ENCODE results near the gene UTF1. TPM values are rescaled to one million over a fixed set of nuclear protein-coding genes. Genes with fewer than 3 reads are reported as not detected.

The UTF1 gene
- total and polyA plus RNA-seq, 9 of the 15 experiments (the other 6 are each of a cell fraction or from before 2014, with no cell fraction given), result 0.35 to 0.46 TPM; not detected in 7

- no peak for TF ChIP-seq ZFP91 (CRISPR knock-in tag; IDR thresholded peaks at IDR 0.05)
- TF ChIP-seq ZZZ3 (IDR thresholded peaks at IDR 0.05), result no peak
- no peak for TF ChIP-seq EP300 (IDR thresholded peaks at IDR 0.05; ENCODE audit: low read length)
- peak; percentile 53 for TF ChIP-seq FIP1L1 (IDR thresholded peaks at IDR 0.05; ENCODE audit: low read depth, low read length, poor library complexity, severe bottlenecking)
- no peak for TF ChIP-seq SFPQ (IDR thresholded peaks at IDR 0.05; ENCODE audit: low read depth, low read length)
- no peak for TF ChIP-seq NEUROD1 (IDR thresholded peaks at IDR 0.05; ENCODE audit: borderline replicate concordance, low read depth, low read length, partially characterized antibody)
- TF ChIP-seq ZNF592 (IDR thresholded peaks at IDR 0.05), result 0 out of 2 replicates have a peak, but pooled peaks have one; percentile 48
- TF ChIP-seq MLX (CRISPR knock-in tag; conservative IDR thresholded peaks at IDR 0.05), result no peak
- no peak for TF ChIP-seq TEAD4 (IDR thresholded peaks at IDR 0.05; ENCODE audit: low read length)
- TF ChIP-seq TEAD4 (CRISPR knock-in tag; IDR thresholded peaks at IDR 0.05; ENCODE audit: borderline replicate concordance), result no peak
- TF ChIP-seq MNT (conservative IDR thresholded peaks at IDR 0.05), result peak in 1 of 2 experiments; percentile 39; a peak in 1 of 4 replicates
- TF ChIP-seq ZNF395 (CRISPR knock-in tag; IDR thresholded peaks at IDR 0.05), result no peak
- TF ChIP-seq ZSCAN29 (IDR thresholded peaks at IDR 0.05), result no peak
- TF ChIP-seq U2AF2 (optimal IDR thresholded peaks at IDR 0.05; ENCODE audit: low read depth, low read length), result no peak
Observed at GRCh38 chr10:133260895-133261725, 31.1 kb downstream of the UTF1 start (continued).

All from K562 (cell line).